Neural progenitor cell (in vitro differentiated cells): ENCODE results near the gene FLT4. TPM values are rescaled to one million over a fixed set of nuclear protein-coding genes. Genes with fewer than 3 reads are reported as not detected.

ENCODE experiments used
- DNase-seq: peaks from one replicate; pipeline ENCODE4 v3.0.0-alpha.2; 2016; ENCODE audit warnings: low spot score
- H2AFZ ChIP-seq: fragments of 200-600 bp; sonication (generic); replicated peaks from 2 replicates; pipeline ENCODE4 v1.6.1; 2016; ENCODE audit warnings: antibody characterized with exemption
- H3F3A ChIP-seq: fragments of 200-600 bp; sonication (generic); 2 replicates; pipeline ENCODE4 v1.6.1; 2016; ENCODE audit warnings: antibody characterized with exemption, low read depth
- H3K27ac ChIP-seq: fragments of 200-600 bp; sonication (generic); 2 replicates; pipeline ENCODE4 v1.5.1; 2016; ENCODE audit warnings: mild to moderate bottlenecking
- H3K27me3 ChIP-seq: fragments of 200-600 bp; sonication (generic); 2 replicates; pipeline ENCODE4 v1.6.1; 2016; ENCODE audit warnings: mild to moderate bottlenecking, moderate library complexity
- H3K36me3 ChIP-seq: fragments of 200-600 bp; sonication (generic); 2 replicates; pipeline ENCODE4 v1.5.1; 2016
- H3K4me1 ChIP-seq: fragments of 200-600 bp; sonication (generic); 2 replicates; pipeline ENCODE4 v1.6.1; 2016; ENCODE audit warnings: mixed run types
- H3K4me2 ChIP-seq: fragments of 200-600 bp; sonication (generic); 2 replicates; pipeline ENCODE4 v1.6.1; 2016
- H3K4me3 ChIP-seq: fragments of 200-600 bp; sonication (generic); 2 replicates; pipeline ENCODE4 v1.5.1; 2016
- H3K79me2 ChIP-seq: fragments of 200-600 bp; sonication (generic); 2 replicates; pipeline ENCODE4 v1.6.1; 2016; ENCODE audit warnings: low read depth
- H3K9ac ChIP-seq: fragments of 200-600 bp; sonication (generic); 2 replicates; pipeline ENCODE4 v1.6.1; 2016
- H3K9me3 ChIP-seq: fragments of 200-600 bp; sonication (generic); 2 replicates; pipeline ENCODE4 v1.5.1; 2016; ENCODE audit warnings: low read depth
- H4K20me1 ChIP-seq: fragments of 200-600 bp; sonication (generic); 2 replicates; pipeline ENCODE4 v1.6.1; 2016; ENCODE audit warnings: low read depth
- H3K27ac Mint-ChIP-seq: 3 replicates; pipeline ENCODE4 v1.8.0; 2021; ENCODE audit warnings: mixed read lengths
- H3K27me3 Mint-ChIP-seq: 2 replicates; pipeline ENCODE4 v1.8.0; 2022; ENCODE audit warnings: low read depth, mild to moderate bottlenecking, inconsistent platforms, moderate library complexity, mixed read lengths; ENCODE audit not compliant: insufficient read depth
- H3K36me3 Mint-ChIP-seq: 3 replicates; pipeline ENCODE4 v1.8.0; 2021; ENCODE audit warnings: mixed read lengths
- H3K4me1 Mint-ChIP-seq: 3 replicates; pipeline ENCODE4 v1.8.0; 2021; ENCODE audit warnings: mixed read lengths
- H3K4me3 Mint-ChIP-seq: 3 replicates; pipeline ENCODE4 v1.8.0; 2021; ENCODE audit warnings: mild to moderate bottlenecking, moderate library complexity, mixed read lengths
- H3K9me3 Mint-ChIP-seq: 3 replicates; pipeline ENCODE4 v1.8.0; 2020; ENCODE audit warnings: mixed read lengths
- CTCF ChIP-seq: fragments of 200-600 bp; sonication (generic); IDR thresholded peaks from 2 replicates; pipeline ENCODE4 v1.5.1; 2017; ENCODE audit warnings: antibody characterized with exemption, mild to moderate bottlenecking
- EZH2 ChIP-seq: fragments of 200-600 bp; sonication (generic); IDR thresholded peaks from 2 replicates; pipeline ENCODE4 v1.6.1; 2017; ENCODE audit warnings: antibody characterized with exemption, mild to moderate bottlenecking, moderate library complexity
- EZH2phosphoT487 ChIP-seq: fragments of 200-600 bp; sonication (generic); IDR thresholded peaks from 2 replicates; pipeline ENCODE4 v1.6.1; 2017; ENCODE audit warnings: antibody characterized with exemption
- total RNA-seq: library from RNA; depleted of rRNA; stranded (reverse); fragments of >200 nt; gene quantifications from 2 replicates; pipeline ENCODE4 v1.2.3, GENCODE V29; 2015; ENCODE audit warnings: low replicate concordance

Gene FLT4
- total RNA-seq, 1 donor from 2014 or later: 2.3 TPM

GRCh38 chr5:180625791-180626660, 23.4 kb downstream of the FLT4 start:
- H3K9me3 Mint-ChIP-seq: no peaks in the 10 kb centered on the region
- Histone ChIP-seq H3F3A (no peaks in the 10 kb centered on the region), H3K79me2 (no peaks in the 10 kb centered on the region), H3K4me1 (no peaks in the 10 kb centered on the region), H3K9me3 (no peaks in the 10 kb centered on the region), H3K27me3 (no peaks in the 10 kb centered on the region), H3K36me3 (no peaks in the 10 kb centered on the region), H3K4me3 (no peak overlapping the region), H3K4me2 (no peak overlapping the region), H2AFZ (no peak overlapping the region), H3K27ac (no peak overlapping the region), H4K20me1 (no peaks in the 10 kb centered on the region), H3K9ac (no peak overlapping the region)
- H3K4me1 Mint-ChIP-seq: peaks cover 2% of the 10 kb centered on the region
- TF ChIP-seq EZH2 (no peak), EZH2phosphoT487 (no peak), CTCF (no peak)
- H3K4me3 Mint-ChIP-seq: no peak overlapping the region
- no peak for DNase-seq
- H3K27ac Mint-ChIP-seq: no peak overlapping the region
- H3K27me3 Mint-ChIP-seq: peaks cover 2% of the 10 kb centered on the region
- H3K36me3 Mint-ChIP-seq: no peaks in the 10 kb centered on the region

GRCh38 chr5:180625125-180625790, 24.1 kb downstream of the FLT4 start:
- Mint-ChIP-seq H3K4me1 (peaks cover 2% of the 10 kb centered on the region), H3K36me3 (no peaks in the 10 kb centered on the region), H3K4me3 (no peak overlapping the region), H3K27me3 (peaks cover 6% of the 10 kb centered on the region), H3K9me3 (no peaks in the 10 kb centered on the region), H3K27ac (no peak overlapping the region)
- Histone ChIP-seq H4K20me1 (no peaks in the 10 kb centered on the region), H3K9ac (no peak overlapping the region), H3K36me3 (no peaks in the 10 kb centered on the region), H3K4me3 (no peak overlapping the region), H2AFZ (no peak overlapping the region), H3K27ac (no peak overlapping the region), H3K79me2 (no peaks in the 10 kb centered on the region), H3F3A (no peaks in the 10 kb centered on the region), H3K4me1 (no peaks in the 10 kb centered on the region), H3K4me2 (no peak overlapping the region), H3K9me3 (no peaks in the 10 kb centered on the region), H3K27me3 (no peaks in the 10 kb centered on the region)
- DNase-seq: no peak
- TF ChIP-seq EZH2: no peak
- no peak for TF ChIP-seq EZH2phosphoT487
- TF ChIP-seq CTCF: no peak

- H3K27ac Mint-ChIP-seq: no peak overlapping the region
- TF ChIP-seq EZH2phosphoT487 (no peak), EZH2 (no peak), CTCF (no peak)
- peaks cover 5% of the 10 kb centered on the region for H3K27me3 ChIP-seq
- no peak overlapping the region for H3K9ac ChIP-seq
- no peaks in the 10 kb centered on the region for H3K4me1 ChIP-seq
- peaks cover 8% of the 10 kb centered on the region for H3K27me3 Mint-ChIP-seq
- H3K4me3 Mint-ChIP-seq: no peak overlapping the region
- H3K79me2 ChIP-seq: no peaks in the 10 kb centered on the region
- no peak overlapping the region for H3K27ac ChIP-seq
- no peaks in the 10 kb centered on the region for H4K20me1 ChIP-seq
- H3K9me3 Mint-ChIP-seq: no peaks in the 10 kb centered on the region
- no peaks in the 10 kb centered on the region for H3K36me3 ChIP-seq
- no peak overlapping the region for H2AFZ ChIP-seq
- H3K4me3 ChIP-seq: no peak overlapping the region
- no peaks in the 10 kb centered on the region for H3K9me3 ChIP-seq
- H3F3A ChIP-seq: no peaks in the 10 kb centered on the region
- no peak for DNase-seq
- peaks cover 2% of the 10 kb centered on the region for H3K4me1 Mint-ChIP-seq
- no peaks in the 10 kb centered on the region for H3K36me3 Mint-ChIP-seq
- no peak overlapping the region for H3K4me2 ChIP-seq
These were observed 24.8 kb downstream of the FLT4 start for GRCh38 chr5:180624587-180624986.
